ENCODE measurements around the gene RPL11. TPM values are rescaled to one million over a fixed set of nuclear protein-coding genes. Genes with fewer than 3 reads are reported as not detected.

RPL11 gene
- total RNA-seq, 4 donors from 2014 or later: 1,098 to 1,455 (median 1,213) TPM

- TF ChIP-seq CTCF (IDR thresholded peaks at IDR 0.05; ENCODE audit: low read depth): no peak
Observed at GRCh38 chr1:23667411-23667810, 24.2 kb upstream of the RPL11 start.

DNA sequence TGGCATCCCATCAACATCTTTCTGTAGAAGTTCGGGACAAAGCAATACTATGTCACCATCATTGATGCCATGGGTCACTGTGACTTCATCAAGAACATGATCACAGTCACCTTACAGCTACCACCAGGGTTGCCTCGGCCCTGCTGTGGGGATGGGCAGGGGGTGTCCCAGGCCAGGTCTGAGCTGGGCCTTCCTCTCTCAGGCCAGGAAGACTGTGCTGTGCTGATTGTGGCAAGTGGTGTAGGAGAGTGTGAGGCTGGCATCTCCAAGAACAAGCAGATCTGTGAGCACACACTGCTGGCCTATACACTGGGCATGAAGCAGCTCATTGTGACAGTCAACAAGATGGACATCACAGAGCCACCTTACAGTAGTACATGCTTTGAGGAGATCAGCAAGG, 20.9 kb upstream of the RPL11 start:
- TF ChIP-seq CTCF (IDR thresholded peaks at IDR 0.05; ENCODE audit: low read depth): no peak

- no peak for TF ChIP-seq CTCF (IDR thresholded peaks at IDR 0.05; ENCODE audit: low read depth)
Observed at GRCh38 chr1:23673086-23673813, 18.4 kb upstream of the RPL11 start.

DNA sequence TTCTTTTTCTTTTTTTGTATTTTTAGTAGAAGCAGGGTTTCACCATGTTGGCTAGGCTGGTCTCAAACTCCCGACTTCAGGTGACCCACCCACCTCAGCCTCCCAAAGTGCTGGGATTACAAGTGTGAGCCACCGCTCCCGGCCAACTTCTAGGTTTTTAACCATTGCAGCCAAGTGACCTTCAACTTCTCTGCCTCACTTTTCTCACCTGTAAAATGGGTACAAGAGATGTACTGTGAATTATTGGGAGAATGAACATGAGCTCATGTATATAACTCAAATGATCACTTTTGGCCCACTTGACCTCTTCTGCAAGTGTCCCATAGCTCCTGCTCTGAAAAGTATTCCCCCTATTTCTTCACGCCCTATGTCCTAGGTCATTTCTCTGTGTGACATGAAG, 11.8 kb upstream of the RPL11 start:
- no peak for TF ChIP-seq CTCF (IDR thresholded peaks at IDR 0.05; ENCODE audit: low read depth)

- no peak for TF ChIP-seq CTCF (IDR thresholded peaks at IDR 0.05; ENCODE audit: low read depth)
Observed at GRCh38 chr1:23682946-23683345, 8.7 kb upstream of the RPL11 start.

DNA sequence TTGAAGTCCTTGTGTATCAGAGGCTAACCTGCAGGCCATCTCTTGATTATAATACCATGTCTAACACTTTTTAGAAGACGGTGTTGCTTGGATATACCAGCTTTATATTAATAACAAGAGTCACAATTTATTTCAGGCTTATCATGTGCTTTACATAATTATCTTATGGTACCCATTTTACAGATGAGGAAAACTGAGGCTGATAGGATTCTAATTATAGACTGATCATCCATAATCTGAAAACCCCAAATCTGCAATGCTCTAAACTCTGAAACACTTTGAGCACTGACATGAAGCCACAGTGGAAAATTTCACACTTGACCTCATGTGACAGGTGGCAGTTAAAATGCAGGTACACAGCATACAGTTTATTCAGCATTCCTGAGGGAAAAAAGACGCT, 7.2 kb upstream of the RPL11 start:
- TF ChIP-seq CTCF (IDR thresholded peaks at IDR 0.05; ENCODE audit: low read depth): no peak

- no peak for TF ChIP-seq CTCF (IDR thresholded peaks at IDR 0.05; ENCODE audit: low read depth)
Observed at GRCh38 chr1:23692308-23692871, 784 bp downstream of the RPL11 start.

Measured in subcutaneous adipose tissue (tissue), 4 donors.